IPS-18c (cell line): ENCODE measurements around the gene SCD5.

ENCODE experiments used
- H3K4me3 ChIP-seq: 2 replicates; pipeline ENCODE4 v1.7.0; 2013; ENCODE audit warnings: low read depth, mild to moderate bottlenecking, low read length, moderate library complexity; ENCODE audit not compliant: insufficient read depth
- H3K9me3 ChIP-seq: one replicate; pipeline ENCODE4 v1.6.1; 2013; ENCODE audit warnings: mild to moderate bottlenecking, low read length, moderate library complexity; ENCODE audit not compliant: control insufficient read depth, insufficient read depth

The SCD5 gene

GRCh38 chr4:82713856-82714255 lies 84.7 kb downstream of the SCD5 start:
- Histone ChIP-seq H3K4me3 (no peak overlapping the region), H3K9me3 (no peaks in the 10 kb centered on the region)

- H3K4me3 ChIP-seq = no peak overlapping the region
- no peaks in the 10 kb centered on the region for H3K9me3 ChIP-seq
Measured at GRCh38 chr4:82712561-82712960, 86.0 kb downstream of the SCD5 start.

GRCh38 chr4:82711158-82711785 lies 87.3 kb downstream of the SCD5 start:
- H3K9me3 ChIP-seq = no peaks in the 10 kb centered on the region

GRCh38 chr4:82710197-82710929 lies 88.2 kb downstream of the SCD5 start:
- Histone ChIP-seq H3K4me3 (no peak overlapping the region), H3K9me3 (no peaks in the 10 kb centered on the region)

More at GRCh38 chr4:82711158-82711785, 87.3 kb downstream of the SCD5 start:
- no peak overlapping the region for H3K4me3 ChIP-seq

- Histone ChIP-seq H3K4me3 (no peak overlapping the region), H3K9me3 (no peaks in the 10 kb centered on the region)
Measured at GRCh38 chr4:82708982-82709381, 89.6 kb downstream of the SCD5 start.

- Histone ChIP-seq H3K9me3 (no peaks in the 10 kb centered on the region), H3K4me3 (no peak overlapping the region)
Measured at GRCh38 chr4:82706349-82707000, 92.1 kb downstream of the SCD5 start.

- Histone ChIP-seq H3K4me3 (no peak overlapping the region), H3K9me3 (no peaks in the 10 kb centered on the region)
Measured at GRCh38 chr4:82705928-82706300, 92.7 kb downstream of the SCD5 start.

- no peaks in the 10 kb centered on the region for H3K9me3 ChIP-seq
- H3K4me3 ChIP-seq = no peak overlapping the region
Measured at GRCh38 chr4:82705169-82705927, 93.2 kb downstream of the SCD5 start.

GRCh38 chr4:82704156-82704555 lies 94.4 kb downstream of the SCD5 start:
- H3K4me3 ChIP-seq = no peak overlapping the region
- H3K9me3 ChIP-seq = no peaks in the 10 kb centered on the region

- H3K9me3 ChIP-seq = no peaks in the 10 kb centered on the region
- H3K4me3 ChIP-seq = no peak overlapping the region
Measured at GRCh38 chr4:82698412-82698811, 100.2 kb downstream of the SCD5 start.

- Histone ChIP-seq H3K9me3 (no peaks in the 10 kb centered on the region), H3K4me3 (no peak overlapping the region)
Measured at GRCh38 chr4:82697561-82697960, 101.0 kb downstream of the SCD5 start.

GRCh38 chr4:82696117-82696860 lies 102.3 kb downstream of the SCD5 start:
- Histone ChIP-seq H3K9me3 (no peaks in the 10 kb centered on the region), H3K4me3 (no peak overlapping the region)

- Histone ChIP-seq H3K4me3 (no peak overlapping the region), H3K9me3 (no peaks in the 10 kb centered on the region)
Measured at GRCh38 chr4:82694892-82695291, 103.7 kb downstream of the SCD5 start.

- no peaks in the 10 kb centered on the region for H3K9me3 ChIP-seq
Measured at GRCh38 chr4:82694046-82694445, 104.5 kb downstream of the SCD5 start.

GRCh38 chr4:82692101-82692780 lies 106.4 kb downstream of the SCD5 start:
- H3K4me3 ChIP-seq = no peak overlapping the region

More at GRCh38 chr4:82694046-82694445, 104.5 kb downstream of the SCD5 start:
- H3K4me3 ChIP-seq = no peak overlapping the region

GRCh38 chr4:82691431-82691830 lies 107.2 kb downstream of the SCD5 start:
- Histone ChIP-seq H3K9me3 (no peaks in the 10 kb centered on the region), H3K4me3 (no peak overlapping the region)

More at GRCh38 chr4:82692101-82692780, 106.4 kb downstream of the SCD5 start:
- H3K9me3 ChIP-seq = no peaks in the 10 kb centered on the region
